HepG2 (cell line): ENCODE data around the gene NGRN. TPM values are rescaled to one million over a fixed set of nuclear protein-coding genes. Genes with fewer than 3 reads are reported as not detected.
A peak's percentile ranks its signal among the peaks of the same experiment; 100 is the strongest.

ENCODE experiments used
- CCAR2 ChIP-seq: fragments of 200-400 bp; formaldehyde crosslinking; optimal IDR thresholded peaks from 2 replicates; pipeline ENCODE3; 2018; ENCODE audit warnings: low read depth, mild to moderate bottlenecking, low read length, moderate library complexity
- ESRRA ChIP-seq: sonication (generic); formaldehyde crosslinking; IDR thresholded peaks from 2 replicates; pipeline ENCODE4 v1.5.1; 2020; ENCODE audit warnings: mild to moderate bottlenecking, low read depth, missing genetic modification reagents
- MBNL3 ChIP-seq: fragments of 250-450 bp; sonication (Bioruptor Pico); conservative IDR thresholded peaks from 2 replicates; pipeline ENCODE4 v1.8.0; 2022; ENCODE audit warnings: mild to moderate bottlenecking, inconsistent platforms
- MYNN ChIP-seq: sonication (generic); formaldehyde crosslinking; IDR thresholded peaks from 2 replicates; pipeline ENCODE4 v1.4.0; 2020; ENCODE audit warnings: mild to moderate bottlenecking, low read depth, missing genetic modification reagents
- NCOA1 ChIP-seq: sonication (generic); formaldehyde crosslinking; IDR thresholded peaks from 2 replicates; pipeline ENCODE4 v1.9.0; 2021; ENCODE audit warnings: missing genetic modification reagents
- TCF12 ChIP-seq, 2 experiments: fragments of 450-650 bp in 1 of 2; sonication (generic) in 1 of 2; formaldehyde crosslinking in 1 of 2; IDR thresholded peaks; 2 replicates each; pipeline versions ENCODE4 v1.6.1 to v1.8.0; 2017 to 2022; ENCODE audit warnings: antibody characterized with exemption in 1 of 2, mild to moderate bottlenecking in 1 of 2, missing genetic modification reagents in 1 of 2, moderate library complexity in 1 of 2
- THAP11 ChIP-seq: IDR thresholded peaks from 2 replicates; pipeline ENCODE4 v1.6.1; 2016; ENCODE audit warnings: missing biosample characterization, missing genetic modification reagents
- ZKSCAN8 ChIP-seq: IDR thresholded peaks from 2 replicates; pipeline ENCODE4 v1.6.1; 2016; ENCODE audit warnings: borderline replicate concordance, missing genetic modification reagents, missing compliant biosample characterization
- ZMYM4 ChIP-seq: sonication (generic); formaldehyde crosslinking; IDR thresholded peaks from 2 replicates; pipeline ENCODE4 v1.8.1; 2023; ENCODE audit warnings: mild to moderate bottlenecking, missing genetic modification reagents
- ZNF253 ChIP-seq: sonication (generic); formaldehyde crosslinking; IDR thresholded peaks from 2 replicates; pipeline ENCODE4 v1.8.0; 2022; ENCODE audit warnings: mild to moderate bottlenecking, missing genetic modification reagents, borderline replicate concordance
- ZNF333 ChIP-seq: sonication (generic); formaldehyde crosslinking; IDR thresholded peaks from 2 replicates; pipeline ENCODE4 v1.4.0; 2020; ENCODE audit warnings: mild to moderate bottlenecking, missing genetic modification reagents, borderline replicate concordance
- ZNF367 ChIP-seq: sonication (generic); formaldehyde crosslinking; IDR thresholded peaks from 2 replicates; pipeline ENCODE4 v1.4.0; 2020; ENCODE audit warnings: missing genetic modification reagents, borderline replicate concordance
- ZNF530 ChIP-seq: sonication (generic); formaldehyde crosslinking; IDR thresholded peaks from 2 replicates; pipeline ENCODE4 v1.5.0; 2020; ENCODE audit warnings: low read depth, mild to moderate bottlenecking, missing genetic modification reagents
- ZNF543 ChIP-seq: sonication (generic); formaldehyde crosslinking; IDR thresholded peaks from 2 replicates; pipeline ENCODE4 v1.4.0; 2020; ENCODE audit warnings: mild to moderate bottlenecking, missing genetic modification reagents
- ZNF546 ChIP-seq: sonication (generic); formaldehyde crosslinking; conservative IDR thresholded peaks from 2 replicates; pipeline ENCODE4 v1.8.1; 2023; ENCODE audit warnings: mild to moderate bottlenecking, missing genetic modification reagents
- polyA plus RNA-seq, 8 experiments: library from polyadenylated mRNA; depleted of rRNA in 3 of 8; stranded (reverse) in 7 of 8; unstranded in 1 of 8; fragments of >200 nt; fragmentation: Illumina TruSeq in 4 of 8; extraction: Trizol in 4 of 8; gene quantifications; 2 replicates each; pipeline versions ENCODE4 v1.2.1 to v1.2.3, GENCODE V29; 2011 to 2016; ENCODE audit warnings: low read depth in 4 of 8, missing spikeins in 1 of 8, mixed read lengths in 1 of 8; ENCODE audit not compliant: insufficient read depth in 1 of 8
- total RNA-seq, 5 experiments: library from RNA; depleted of rRNA; stranded (reverse); fragments of >200 nt; fragmentation: Illumina TruSeq; extraction: Trizol; gene quantifications; 2 replicates each; pipeline ENCODE4 v1.2.3, GENCODE V29; 2016; ENCODE audit warnings: low read depth in 1 of 5
- TF ChIP-seq, protein P1 (sequence below): sonication (generic); formaldehyde crosslinking; IDR thresholded peaks from 2 replicates; pipeline ENCODE4 v1.8.0; 2023; ENCODE audit warnings: mild to moderate bottlenecking, missing genetic modification reagents
- TF ChIP-seq, protein P2 (sequence below): sonication (generic); formaldehyde crosslinking; IDR thresholded peaks from 2 replicates; pipeline ENCODE4 v1.5.0; 2020; ENCODE audit warnings: missing genetic modification reagents, mild to moderate bottlenecking, borderline replicate concordance
- TF ChIP-seq, protein P3 (sequence below): sonication (generic); formaldehyde crosslinking; IDR thresholded peaks from 2 replicates; pipeline ENCODE4 v1.4.0; 2020; ENCODE audit warnings: mild to moderate bottlenecking, missing genetic modification reagents
- TF ChIP-seq, protein P4 (sequence below): sonication (generic); formaldehyde crosslinking; IDR thresholded peaks from 2 replicates; pipeline ENCODE4 v1.4.0; 2020; ENCODE audit warnings: mild to moderate bottlenecking, missing genetic modification reagents

The NGRN gene
- total and polyA plus RNA-seq, 2 of the 13 experiments (the other 11 are each of a cell fraction or from before 2014, with no cell fraction given), result 39.8 to 63.7 TPM

DNA sequence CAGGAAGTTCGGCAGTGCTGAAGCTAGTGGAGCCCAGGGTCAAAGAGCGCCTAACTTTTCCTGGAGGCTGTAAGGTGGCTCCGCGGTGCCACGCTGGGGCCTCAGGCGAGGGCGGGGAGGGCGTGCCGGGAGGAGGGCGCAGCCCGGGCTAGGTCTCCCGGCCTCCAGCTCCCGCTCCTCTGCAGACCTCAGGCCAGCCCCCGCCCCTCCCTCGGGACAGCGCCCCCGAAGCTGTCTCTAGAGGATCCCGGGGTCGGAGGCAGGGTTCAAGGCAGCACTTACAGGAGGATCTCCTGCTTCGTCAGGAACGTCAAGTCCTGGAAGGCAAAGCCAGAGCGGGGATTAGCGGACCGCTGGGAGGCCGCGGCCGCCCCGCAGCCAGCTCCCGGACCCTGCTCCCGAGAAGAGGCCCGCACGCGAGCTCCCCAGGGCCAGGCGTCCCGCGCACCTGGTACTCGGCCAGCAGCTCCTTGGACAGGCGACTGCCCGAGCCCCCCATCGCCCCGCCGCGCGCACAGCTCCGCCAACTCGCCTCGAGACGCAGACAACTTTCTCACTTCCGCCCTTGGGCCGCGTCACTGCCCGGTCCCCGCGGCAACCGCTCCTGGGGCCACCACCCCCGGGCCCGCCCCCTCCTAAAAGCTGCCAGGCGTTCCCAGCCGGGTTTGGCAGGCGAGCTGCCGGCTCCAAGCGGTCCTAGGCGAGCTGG lies 31.9 kb upstream of the NGRN start, which contains the start of gene CIB1 (continued):
- TF ChIP-seq, protein P1, sequence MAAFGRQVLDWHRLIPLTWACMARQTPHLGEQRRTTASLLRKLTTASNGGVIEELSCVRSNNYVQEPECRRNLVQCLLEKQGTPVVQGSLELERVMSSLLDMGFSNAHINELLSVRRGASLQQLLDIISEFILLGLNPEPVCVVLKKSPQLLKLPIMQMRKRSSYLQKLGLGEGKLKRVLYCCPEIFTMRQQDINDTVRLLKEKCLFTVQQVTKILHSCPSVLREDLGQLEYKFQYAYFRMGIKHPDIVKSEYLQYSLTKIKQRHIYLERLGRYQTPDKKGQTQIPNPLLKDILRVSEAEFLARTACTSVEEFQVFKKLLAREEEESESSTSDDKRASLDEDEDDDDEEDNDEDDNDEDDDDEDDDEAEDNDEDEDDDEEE, result peak; percentile 81; the same call in 1 of the 2 replicates
- TF ChIP-seq, protein P2, sequence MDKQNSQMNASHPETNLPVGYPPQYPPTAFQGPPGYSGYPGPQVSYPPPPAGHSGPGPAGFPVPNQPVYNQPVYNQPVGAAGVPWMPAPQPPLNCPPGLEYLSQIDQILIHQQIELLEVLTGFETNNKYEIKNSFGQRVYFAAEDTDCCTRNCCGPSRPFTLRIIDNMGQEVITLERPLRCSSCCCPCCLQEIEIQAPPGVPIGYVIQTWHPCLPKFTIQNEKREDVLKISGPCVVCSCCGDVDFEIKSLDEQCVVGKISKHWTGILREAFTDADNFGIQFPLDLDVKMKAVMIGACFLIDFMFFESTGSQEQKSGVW (CRISPR knock-in tag), result no peak
- TF ChIP-seq ZNF333 (CRISPR knock-in tag), result peak; percentile 23; the same call in 1 of the 2 replicates
- TF ChIP-seq ZNF530 (CRISPR knock-in tag), result no peak
- no peak for TF ChIP-seq ZNF253 (CRISPR knock-in tag)
- TF ChIP-seq ZNF546, result no peak
- TF ChIP-seq MYNN, result no peak
- TF ChIP-seq ZKSCAN8 (CRISPR knock-in tag), result 0 out of 2 replicates have a peak, but pooled peaks have one; percentile 48
- TF ChIP-seq, protein P3, sequence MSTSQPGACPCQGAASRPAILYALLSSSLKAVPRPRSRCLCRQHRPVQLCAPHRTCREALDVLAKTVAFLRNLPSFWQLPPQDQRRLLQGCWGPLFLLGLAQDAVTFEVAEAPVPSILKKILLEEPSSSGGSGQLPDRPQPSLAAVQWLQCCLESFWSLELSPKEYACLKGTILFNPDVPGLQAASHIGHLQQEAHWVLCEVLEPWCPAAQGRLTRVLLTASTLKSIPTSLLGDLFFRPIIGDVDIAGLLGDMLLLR (CRISPR knock-in tag), result peak; percentile 47; the same call in 1 of the 2 replicates
- TF ChIP-seq CCAR2, result no peak
- peak; percentile 41; the same call in 1 of the 2 replicates for TF ChIP-seq THAP11 (CRISPR knock-in tag)
- TF ChIP-seq MBNL3 (CRISPR knock-in tag), result no peak
- TF ChIP-seq TCF12 (IDR thresholded peaks at IDR 0.05), result no peak
- TF ChIP-seq TCF12 (CRISPR knock-in tag; IDR thresholded peaks at IDR 0.05), result peak; percentile 76
- peak; percentile 54; the same call in 1 of the 2 replicates for TF ChIP-seq ZNF367 (CRISPR knock-in tag)
- TF ChIP-seq NCOA1 (CRISPR knock-in tag), result 0 out of 2 replicates have a peak, but pooled peaks have one; percentile 66
- TF ChIP-seq, protein P4, sequence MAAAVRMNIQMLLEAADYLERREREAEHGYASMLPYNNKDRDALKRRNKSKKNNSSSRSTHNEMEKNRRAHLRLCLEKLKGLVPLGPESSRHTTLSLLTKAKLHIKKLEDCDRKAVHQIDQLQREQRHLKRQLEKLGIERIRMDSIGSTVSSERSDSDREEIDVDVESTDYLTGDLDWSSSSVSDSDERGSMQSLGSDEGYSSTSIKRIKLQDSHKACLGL, result peak; percentile 81; the same call in 1 of the 2 replicates
- 0 out of 2 replicates have a peak, but pooled peaks have one; percentile 39 for TF ChIP-seq ESRRA (CRISPR knock-in tag)
- 0 out of 2 replicates have a peak, but pooled peaks have one; percentile 62 for TF ChIP-seq ZNF543 (CRISPR knock-in tag)
- TF ChIP-seq ZMYM4 (CRISPR knock-in tag), result peak; percentile 19
